GM11168 (cell line): Measurements from ENCODE around the gene AGL.
"Not testable (repeated sequence)": the region's sequence is repeated elsewhere in the genome, so short reads cannot be mapped to it uniquely, and the experiment has no call there.

Experiments used
- in situ Hi-C: fragments of 300-500 bp; cut with MboI; formaldehyde crosslinking; loops from one replicate; pipeline ENCODE4 v1.12.0; 2022; ENCODE audit warnings: low sequenced_read_pairs; ENCODE audit not compliant: unreplicated experiment

Gene AGL

DNA sequence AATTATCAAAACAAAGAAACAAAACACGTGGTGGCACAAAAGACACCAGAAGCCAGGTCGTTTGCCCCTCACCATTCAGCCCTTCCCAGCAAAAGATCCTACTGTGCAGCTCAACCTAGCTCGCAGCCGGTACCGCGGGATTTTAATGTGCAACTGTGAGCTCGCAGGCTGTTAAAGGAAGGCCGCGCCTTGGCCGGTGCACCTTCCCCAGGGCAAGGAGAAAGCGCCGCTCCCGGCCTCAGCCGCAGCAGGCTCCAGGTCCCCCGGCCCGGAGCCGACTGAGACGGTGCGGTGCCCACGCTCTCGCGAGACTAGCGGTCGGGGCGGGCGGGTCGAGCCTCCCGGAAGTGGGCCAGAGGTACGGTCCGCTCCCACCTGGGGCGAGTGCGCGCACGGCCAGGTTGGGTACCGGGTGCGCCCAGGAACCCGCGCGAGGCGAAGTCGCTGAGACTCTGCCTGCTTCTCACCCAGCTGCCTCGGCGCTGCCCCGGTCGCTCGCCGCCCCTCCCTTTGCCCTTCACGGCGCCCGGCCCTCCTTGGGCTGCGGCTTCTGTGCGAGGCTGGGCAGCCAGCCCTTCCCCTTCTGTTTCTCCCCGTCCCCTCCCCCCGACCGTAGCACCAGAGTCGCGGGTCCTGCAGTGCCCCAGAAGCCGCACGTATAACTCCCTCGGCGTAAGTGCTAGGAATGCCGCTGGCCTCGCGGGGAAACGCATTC is at the start of gene AGL:
AGL (plus strand) TSS at position 618 of the 715 bp plus-strand sequence. CDS start 682 bp downstream, outside the sequence.
- in situ Hi-C loops, result no loop called here

DNA sequence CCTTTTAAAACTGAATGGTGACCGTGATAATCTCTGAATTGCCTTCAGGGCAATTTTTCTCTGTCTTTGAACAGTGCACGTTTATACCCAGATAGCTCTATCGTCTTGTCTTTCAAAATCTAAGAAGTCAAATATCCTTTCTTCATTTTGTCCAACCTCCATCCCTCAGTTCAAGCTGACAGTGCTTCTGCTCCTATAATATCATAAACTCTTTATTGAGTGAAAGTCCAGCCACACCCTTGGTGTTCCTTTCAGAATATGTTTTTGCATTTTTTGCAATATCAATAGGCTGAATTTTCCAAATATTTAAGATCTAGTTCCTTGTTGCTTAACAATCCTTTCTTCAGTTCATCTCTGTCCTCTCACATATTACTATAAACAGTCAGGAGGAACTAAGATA is 48.6 kb upstream of the AGL start:
- in situ Hi-C loops, result loop anchor here (25.0 kb wide), 1 partner anchor 1061 kb away; no protein-coding TSS in a partner anchor

- in situ Hi-C loops, result loop anchor here (25.0 kb wide), 1 partner anchor 1055 kb away; no protein-coding TSS in a partner anchor
These were observed 43.3 kb upstream of the AGL start for GRCh38 chr1:99806882-99807281.

- in situ Hi-C loops, result loop anchor here (25.0 kb wide), 1 partner anchor 1054 kb away; no protein-coding TSS in a partner anchor
These were observed 41.6 kb upstream of the AGL start for GRCh38 chr1:99808391-99809115.

DNA sequence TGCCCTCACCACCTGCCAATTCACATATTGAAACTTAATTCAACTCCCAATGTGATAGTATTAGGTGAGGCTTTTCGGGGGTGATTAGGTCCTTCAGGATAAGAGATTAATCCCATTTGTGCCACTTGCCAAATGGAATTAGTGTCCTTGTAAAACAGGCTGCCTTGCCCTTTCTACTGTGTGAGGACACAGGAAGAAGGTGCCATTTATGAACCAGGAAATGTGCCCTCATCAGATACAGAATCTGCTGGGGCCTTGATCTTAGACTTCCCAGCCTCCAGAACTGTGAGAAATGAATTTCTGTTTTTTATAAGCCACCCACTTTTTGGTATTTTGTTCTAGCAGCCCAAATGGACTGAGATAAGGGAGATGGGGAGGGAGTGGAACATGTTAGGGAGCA is 39.1 kb upstream of the AGL start:
- in situ Hi-C loops, result loop anchor here (10.0 to 25.0 kb wide), 2 partner anchors 654 to 1051 kb away; no protein-coding TSS in a partner anchor

DNA sequence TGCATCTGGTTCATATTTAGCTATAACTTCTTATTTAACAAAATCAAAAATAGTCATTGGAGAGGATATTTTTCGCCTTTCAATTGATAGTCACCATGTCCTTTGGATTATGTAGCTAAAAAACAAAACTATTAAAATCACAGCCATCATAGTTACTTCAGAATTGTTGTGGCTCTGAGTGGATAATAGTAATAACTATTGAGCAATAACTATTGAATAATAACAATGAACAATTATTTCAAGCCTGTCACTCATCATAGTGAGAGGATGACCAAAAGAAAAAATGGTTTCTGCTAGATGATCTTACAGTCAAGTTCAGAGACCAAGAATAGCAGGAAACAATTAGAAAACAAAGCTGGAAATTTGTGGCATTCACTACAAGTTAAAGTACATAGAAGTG is 38.4 kb upstream of the AGL start:
- in situ Hi-C loops, result loop anchor here (10.0 to 25.0 kb wide), 2 partner anchors 653 to 1051 kb away; no protein-coding TSS in a partner anchor

DNA sequence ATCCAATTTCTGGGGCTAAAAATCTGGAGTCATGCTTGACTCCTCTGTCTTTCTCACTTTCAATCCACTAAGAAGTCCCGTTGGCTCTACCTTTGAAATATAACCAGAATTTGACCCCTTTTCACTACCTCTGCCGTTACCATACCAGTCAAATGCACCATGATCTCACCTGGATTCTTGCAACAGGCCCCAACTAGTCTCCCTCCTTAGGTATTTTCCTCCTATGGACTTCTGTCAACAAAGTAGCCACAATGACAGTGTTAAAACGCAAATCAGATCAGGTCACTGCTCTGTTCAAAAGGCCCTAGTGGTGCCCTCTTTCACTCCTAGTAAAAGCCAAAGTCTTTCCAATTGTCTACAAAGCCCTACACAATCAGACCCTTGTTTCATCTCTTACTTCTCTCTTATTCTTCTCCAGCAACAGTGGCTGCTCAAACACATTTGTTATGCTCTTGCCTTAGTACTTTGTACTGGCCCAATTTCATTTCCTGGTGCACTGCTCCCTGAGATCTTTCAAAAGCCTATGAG is 35.7 kb upstream of the AGL start:
- in situ Hi-C loops, result loop anchor here (10.0 to 25.0 kb wide), 2 partner anchors 650 to 1048 kb away; no protein-coding TSS in a partner anchor

GRCh38 chr1:99816656-99817055 is 33.5 kb upstream of the AGL start:
- in situ Hi-C loops, result loop anchor here (10.0 to 25.0 kb wide), 2 partner anchors 648 to 1046 kb away; no protein-coding TSS in a partner anchor

GRCh38 chr1:99818063-99818699 is 32.0 kb upstream of the AGL start:
- in situ Hi-C loops, result loop anchor here (10.0 to 25.0 kb wide), 2 partner anchors 647 to 1044 kb away; no protein-coding TSS in a partner anchor

GRCh38 chr1:99820546-99820945 is 29.6 kb upstream of the AGL start:
- in situ Hi-C loops, result loop anchor here (25.0 kb wide), 1 partner anchor 1042 kb away; no protein-coding TSS in a partner anchor

- in situ Hi-C loops, result no loop called here
These were observed 25.1 kb upstream of the AGL start for GRCh38 chr1:99825098-99825497.

- in situ Hi-C loops, result no loop called here
These were observed 24.5 kb upstream of the AGL start for GRCh38 chr1:99825702-99826101.

- in situ Hi-C loops, result no loop called here
These were observed 22.2 kb upstream of the AGL start for GRCh38 chr1:99827970-99828369.

GRCh38 chr1:99829269-99829668 is 20.9 kb upstream of the AGL start:
- in situ Hi-C loops, result no loop called here

DNA sequence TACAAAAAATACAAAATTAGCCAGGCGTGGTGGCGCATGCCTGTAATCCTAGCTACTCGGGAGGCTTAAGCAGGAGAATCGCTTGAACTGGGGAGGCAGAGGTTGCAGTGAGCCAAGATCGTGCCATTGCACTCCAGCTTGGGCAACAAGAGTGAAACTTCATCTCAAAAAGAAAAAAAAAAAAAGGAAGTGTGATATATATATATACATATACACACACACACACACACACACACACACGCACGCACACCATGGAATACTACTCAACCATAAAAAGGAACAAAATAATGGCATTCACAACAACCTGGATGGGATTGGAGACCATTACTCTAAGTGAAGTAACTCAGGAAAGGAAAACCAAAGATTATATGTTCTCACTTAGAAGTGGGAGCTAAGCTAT is 16.2 kb upstream of the AGL start:
- in situ Hi-C loops, result not testable (repeated sequence)

DNA sequence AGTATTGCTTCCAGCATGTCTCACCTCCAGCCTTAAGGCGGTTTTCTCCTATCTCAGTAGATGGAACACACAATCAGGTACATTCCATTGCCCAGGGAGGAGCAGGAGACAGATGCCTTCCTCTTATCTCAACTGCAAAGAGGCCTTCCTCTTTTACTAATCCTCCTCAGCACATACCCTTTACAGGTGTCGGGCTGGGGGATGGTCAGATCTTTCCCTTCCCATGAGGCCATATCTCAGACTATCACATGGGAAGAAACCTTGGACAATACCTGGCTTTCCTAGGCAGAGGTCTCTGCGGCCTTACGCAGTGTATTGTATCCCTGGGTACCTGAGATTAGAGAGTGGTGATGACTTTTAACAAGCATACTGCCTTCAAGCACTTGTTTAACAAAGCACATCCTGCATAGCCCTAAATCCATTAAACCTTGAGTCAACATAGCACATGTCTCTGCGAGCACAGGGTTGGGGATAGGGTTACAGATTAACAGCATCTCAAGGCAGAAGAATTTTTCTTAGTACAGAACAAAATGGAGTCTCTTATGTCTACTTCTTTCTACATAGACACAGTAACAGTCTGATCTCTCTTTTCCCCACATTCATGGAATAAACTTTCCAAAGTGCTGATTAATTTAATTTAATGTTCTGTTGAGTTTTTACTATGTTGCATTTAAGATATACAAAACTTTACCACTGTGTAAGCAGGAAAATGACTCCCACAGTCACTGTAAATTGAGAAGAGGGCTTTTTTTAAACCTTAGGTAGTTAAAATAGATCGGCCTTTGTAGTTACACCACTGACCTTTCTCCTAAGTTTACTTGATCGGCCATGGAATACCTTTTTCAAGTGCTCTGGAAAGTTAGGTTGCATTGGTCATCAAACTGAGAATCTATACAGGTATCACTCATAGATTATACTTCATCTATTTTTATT is 13.7 kb upstream of the AGL start:
- in situ Hi-C loops, result not testable (repeated sequence)

GRCh38 chr1:99840353-99840752 is 9.8 kb upstream of the AGL start:
- in situ Hi-C loops, result not testable (repeated sequence)

- in situ Hi-C loops, result no loop called here
These were observed 6.4 kb upstream of the AGL start for GRCh38 chr1:99843760-99844159.

GRCh38 chr1:99845201-99845600 is 5.0 kb upstream of the AGL start:
- in situ Hi-C loops, result not testable (repeated sequence)
